ENCODE data around the gene ODF2. TPM values are rescaled to one million over a fixed set of nuclear protein-coding genes. Genes with fewer than 3 reads are reported as not detected.

ODF2 gene
- total RNA-seq, 1 experiment from 2014 or later = 36.8 TPM

GRCh38 chr9:128470560-128470959 is 14.8 kb downstream of the ODF2 start:
- ChIA-PET POLR2A (no interaction called here), CTCF (no interaction called here)
- no peaks in the 10 kb centered on the region; the same call in none of the 2 replicates for H3K36me3 ChIP-seq (ENCODE audit: control insufficient read depth, insufficient read depth, low read length)
- ATAC-seq = no peak
- BruUV-seq (replicated peaks) = no TSS peak
- H3K4me3 ChIP-seq (ENCODE audit: low read depth in 2 of 2, low read length in 2 of 2) = no peak overlapping the region
- H3K27ac ChIP-seq (ENCODE audit: low read length) = no peak overlapping the region
- intact Hi-C loops (cut with micrococcal nuclease; ENCODE audit: unreplicated experiment) (no loop called here), in situ Hi-C loops (cut with HindIII; ENCODE audit: low pct_unique_long_range_greater_than_20kb, low sequenced_read_pairs) (no loop called here)
- no peaks in the 10 kb centered on the region for H3K27me3 ChIP-seq (ENCODE audit: control insufficient read depth, insufficient read depth, low read length)
- H3K9me3 ChIP-seq (ENCODE audit: control insufficient read depth, insufficient read depth, low read depth, low read length) = no peaks in the 10 kb centered on the region
- DNase-seq (ENCODE audit: low read depth, low spot score) = no peak
- TF ChIP-seq CTCF (IDR thresholded peaks at IDR 0.05) (no peak), TCF7L2 (IDR thresholded peaks at IDR 0.05; ENCODE audit: low read depth, low read length) (no peak), REST (IDR thresholded peaks at IDR 0.05; ENCODE audit: insufficient read depth in 1 of 2, low read depth in 2 of 2, low read length in 1 of 2) (no peak), POLR2AphosphoS5 (IDR thresholded peaks at IDR 0.05; ENCODE audit: low read depth, low read length) (no peak), SIN3A (IDR thresholded peaks at IDR 0.05; ENCODE audit: borderline replicate concordance, insufficient read depth, low read depth, low read length) (no peak)
- H3K4me1 ChIP-seq (ENCODE audit: control insufficient read depth, insufficient read depth, low read length) = no peaks in the 10 kb centered on the region

- TF ChIP-seq SIN3A (IDR thresholded peaks at IDR 0.05; ENCODE audit: borderline replicate concordance, insufficient read depth, low read depth, low read length) (no peak), CTCF (IDR thresholded peaks at IDR 0.05) (no peak)
- ATAC-seq = no peak
- H3K9me3 ChIP-seq (ENCODE audit: control insufficient read depth, insufficient read depth, low read depth, low read length) = no peaks in the 10 kb centered on the region
- no peak overlapping the region for H3K4me3 ChIP-seq (ENCODE audit: low read depth in 2 of 2, low read length in 2 of 2)
- intact Hi-C loops (cut with micrococcal nuclease; ENCODE audit: unreplicated experiment) (no loop called here), in situ Hi-C loops (cut with HindIII; ENCODE audit: low pct_unique_long_range_greater_than_20kb, low sequenced_read_pairs) (no loop called here)
- no peak for DNase-seq (ENCODE audit: low read depth, low spot score)
- ChIA-PET POLR2A (no interaction called here), CTCF (no interaction called here)
- no TSS peak for BruUV-seq (replicated peaks)
- no peak overlapping the region for H3K27ac ChIP-seq (ENCODE audit: low read length)
- no peaks in the 10 kb centered on the region; the same call in none of the 2 replicates for H3K36me3 ChIP-seq (ENCODE audit: control insufficient read depth, insufficient read depth, low read length)
- no peaks in the 10 kb centered on the region for H3K27me3 ChIP-seq (ENCODE audit: control insufficient read depth, insufficient read depth, low read length)
- no peaks in the 10 kb centered on the region for H3K4me1 ChIP-seq (ENCODE audit: control insufficient read depth, insufficient read depth, low read length)
These were observed 17.3 kb downstream of the ODF2 start for GRCh38 chr9:128473104-128473503.

Measured in Panc1 (cell line).